HepG2 (cell line): ENCODE measurements around the gene RTP3. TPM values are rescaled to one million over a fixed set of nuclear protein-coding genes. Genes with fewer than 3 reads are reported as not detected.

Experiments used
- ATAC-seq: fragments of 200-7000 bp; cut with Tn5 transposase; 3 replicates; pipeline ENCODE4 v1.9.1; 2020; ENCODE audit warnings: mild to moderate bottlenecking, moderate library complexity
- BruUV-seq: library from RNA; stranded (reverse); fragments of 400-500 nt; replicated peaks from 2 replicates; lab custom pipeline; 2021; lab: Mats Ljungman, UMichigan
- CTCF ChIA-PET: fragments of 300-600 bp; formaldehyde crosslinking; extraction: SDS; loops from one replicate; lab custom pipeline; 2021; ENCODE audit warnings: low total read pairs, inconsistent platforms, low intra/inter-chr PET ratio; lab: Yijun Ruan, JAX
- POLR2A ChIA-PET: fragments of 350-600 bp; sonication (Branson Sonifier 250); formaldehyde crosslinking; loops from one replicate; lab custom pipeline; 2020; ENCODE audit warnings: antibody characterized with exemption, inconsistent platforms; lab: Yijun Ruan, JAX
- DNase-seq: peaks from one replicate; pipeline ENCODE4 v3.0.0-alpha.2; 2015; ENCODE audit warnings: low spot score
- FAIRE-seq: peaks from 3 replicates; lab custom pipeline; 2011; peaks lifted over from hg19 to GRCh38; lab: Jason Lieb, UNC
- H2AFZ ChIP-seq: one replicate; pipeline ENCODE4 v1.6.1; 2011; ENCODE audit warnings: low read length, inconsistent platforms
- H3K27ac ChIP-seq: fragments of 300-600 bp; 3 replicates; pipeline ENCODE4 v1.8.0; 2011; ENCODE audit warnings: mixed run types, mild to moderate bottlenecking, mixed read lengths, low read length, inconsistent platforms; ENCODE audit not compliant: insufficient read depth; ENCODE audit errors: extremely low read length
- H3K27me3 ChIP-seq, 2 experiments: fragments of 200-600 bp in 1 of 2; 2 replicates in 1 of 2; 3 replicates in 1 of 2; pipeline versions ENCODE4 v1.6.0 to v1.8.0; 2011; ENCODE audit warnings: low read length in 2 of 2, mild to moderate bottlenecking in 2 of 2, moderate library complexity in 2 of 2, inconsistent platforms in 1 of 2; ENCODE audit not compliant: insufficient read depth in 2 of 2, control insufficient read depth in 1 of 2
- H3K36me3 ChIP-seq, 2 experiments: fragments of 200-600 bp in 1 of 2; replicated peaks in 1 of 2; 2 replicates in 1 of 2; 3 replicates in 1 of 2; pipeline versions ENCODE4 v1.5.1 to v1.8.0; 2011; ENCODE audit warnings: low read length in 2 of 2, inconsistent platforms in 1 of 2; ENCODE audit not compliant: insufficient read depth in 2 of 2, control insufficient read depth in 1 of 2
- H3K4me1 ChIP-seq: 2 replicates; pipeline ENCODE4 v1.5.1; 2012; ENCODE audit warnings: low read length, inconsistent platforms; ENCODE audit not compliant: insufficient read depth
- H3K4me2 ChIP-seq: 2 replicates; pipeline ENCODE4 v1.6.0; 2011; ENCODE audit warnings: low read depth, low read length, inconsistent platforms
- H3K4me3 ChIP-seq, 3 experiments: fragments of 200-600 bp in 1 of 3; sonication (generic), shearing (Covaris generic) in 1 of 3; replicated peaks in 1 of 3; 2 replicates each; pipeline ENCODE4 v1.5.1; 2011 to 2016; ENCODE audit warnings: low read length in 3 of 3, inconsistent platforms in 2 of 3, low read depth in 2 of 3, mild to moderate bottlenecking in 2 of 3, control low read depth in 1 of 3, mixed read lengths in 1 of 3; ENCODE audit not compliant: insufficient read depth in 1 of 3
- H3K79me2 ChIP-seq: one replicate; pipeline ENCODE4 v1.6.1; 2011; ENCODE audit warnings: low read length, inconsistent platforms; ENCODE audit not compliant: insufficient read depth
- H3K9ac ChIP-seq: 2 replicates; pipeline ENCODE4 v1.6.0; 2011; ENCODE audit warnings: mild to moderate bottlenecking, low read depth, low read length, inconsistent platforms; ENCODE audit not compliant: insufficient read depth
- H3K9me3 ChIP-seq: 2 replicates; pipeline ENCODE4 v1.5.1; 2012; ENCODE audit warnings: mild to moderate bottlenecking, low read length
- H4K20me1 ChIP-seq: 2 replicates; pipeline ENCODE4 v1.6.0; 2011; ENCODE audit warnings: inconsistent platforms, mild to moderate bottlenecking, low read length, moderate library complexity; ENCODE audit not compliant: insufficient read depth
- CEBPZ ChIP-seq: IDR thresholded peaks from 2 replicates; pipeline ENCODE4 v1.6.1; 2012; ENCODE audit warnings: low read length, improper control_type of control experiment
- FOSL2 ChIP-seq: sonication (generic); formaldehyde crosslinking; IDR thresholded peaks from 2 replicates; pipeline ENCODE4 v1.4.0; 2020; ENCODE audit warnings: missing genetic modification reagents
- MTA1 ChIP-seq: sonication (generic); formaldehyde crosslinking; IDR thresholded peaks from 2 replicates; pipeline ENCODE4 v1.4.0; 2020; ENCODE audit warnings: missing genetic modification reagents, mild to moderate bottlenecking, borderline replicate concordance
- NFAT5 ChIP-seq: sonication (generic); formaldehyde crosslinking; IDR thresholded peaks from 2 replicates; pipeline ENCODE4 v1.4.0; 2020; ENCODE audit warnings: missing genetic modification reagents
- SNAPC2 ChIP-seq: sonication (generic); formaldehyde crosslinking; IDR thresholded peaks from 2 replicates; pipeline ENCODE4 v1.8.1; 2022; ENCODE audit warnings: mild to moderate bottlenecking, missing genetic modification reagents
- ZBTB21 ChIP-seq: sonication (generic); formaldehyde crosslinking; IDR thresholded peaks from 2 replicates; pipeline ENCODE4 v1.4.0; 2020; ENCODE audit warnings: missing genetic modification reagents
- ZNF841 ChIP-seq: sonication (generic); formaldehyde crosslinking; IDR thresholded peaks from 2 replicates; pipeline ENCODE4 v1.8.1; 2023; ENCODE audit warnings: missing genetic modification reagents, borderline replicate concordance
- WGBS: methylation state at CpG from one replicate; pipeline ENCODE4 v1.1.6; 2017; ENCODE audit warnings: low lambda C conversion rate; 5-methylcytosine and 5-hydroxymethylcytosine counted together
- in situ Hi-C: cut with HindIII; loops from 2 replicates; pipeline ENCODE4 v1.10.0; 2017; ENCODE audit warnings: low pct_unique_long_range_greater_than_20kb; ENCODE audit not compliant: extremely low pct_ligation_motif_present
- intact Hi-C: fragments of 100-400 bp; cut with micrococcal nuclease; formaldehyde crosslinking; loops from one replicate; pipeline ENCODE4 v1.10.0; 2022; ENCODE audit not compliant: unreplicated experiment
- polyA plus RNA-seq, 8 experiments: library from polyadenylated mRNA; depleted of rRNA in 3 of 8; stranded (reverse) in 7 of 8; unstranded in 1 of 8; fragments of >200 nt; fragmentation: Illumina TruSeq in 4 of 8; extraction: Trizol in 4 of 8; gene quantifications; 2 replicates each; pipeline versions ENCODE4 v1.2.1 to v1.2.3, GENCODE V29; 2011 to 2016; ENCODE audit warnings: low read depth in 4 of 8, missing spikeins in 1 of 8, mixed read lengths in 1 of 8; ENCODE audit not compliant: insufficient read depth in 1 of 8
- total RNA-seq, 5 experiments: library from RNA; depleted of rRNA; stranded (reverse); fragments of >200 nt; fragmentation: Illumina TruSeq; extraction: Trizol; gene quantifications; 2 replicates each; pipeline ENCODE4 v1.2.3, GENCODE V29; 2016; ENCODE audit warnings: low read depth in 1 of 5
- TF ChIP-seq, protein P1 (sequence below): sonication (generic); formaldehyde crosslinking; IDR thresholded peaks from 2 replicates; pipeline ENCODE4 v1.8.1; 2023; ENCODE audit warnings: missing genetic modification reagents, inconsistent platforms, borderline replicate concordance

Gene RTP3
- total and polyA plus RNA-seq, 2 of the 13 experiments (the other 11 are each of a cell fraction or from before 2014, with no cell fraction given), result 0.09 TPM; not detected in 1

GRCh38 chr3:46538803-46539442, 41.1 kb downstream of the RTP3 start:
- in situ Hi-C loops, result no loop called here
- BruUV-seq, result no TSS peak
- Histone ChIP-seq H3K4me2 (no peak overlapping the region), H2AFZ (no peak overlapping the region), H4K20me1 (no peaks in the 10 kb centered on the region), H3K79me2 (no peaks in the 10 kb centered on the region), H3K36me3 (no peaks in the 10 kb centered on the region), H3K27ac (no peak overlapping the region), H3K27me3 (no peaks in the 10 kb centered on the region), H3K9ac (no peak overlapping the region), H3K4me1 (no peaks in the 10 kb centered on the region), H3K4me3 (no peak overlapping the region), H3K9me3 (no peaks in the 10 kb centered on the region)
- intact Hi-C loops, result no loop called here
- ATAC-seq, result no peak
- no peak for FAIRE-seq
- no peak for DNase-seq
- POLR2A ChIA-PET, result no interaction called here
- 71% methylated on average over 14 of the region's 14 CpGs for WGBS
- no peak for TF ChIP-seq ZNF841 (CRISPR knock-in tag)
- TF ChIP-seq, protein P1, sequence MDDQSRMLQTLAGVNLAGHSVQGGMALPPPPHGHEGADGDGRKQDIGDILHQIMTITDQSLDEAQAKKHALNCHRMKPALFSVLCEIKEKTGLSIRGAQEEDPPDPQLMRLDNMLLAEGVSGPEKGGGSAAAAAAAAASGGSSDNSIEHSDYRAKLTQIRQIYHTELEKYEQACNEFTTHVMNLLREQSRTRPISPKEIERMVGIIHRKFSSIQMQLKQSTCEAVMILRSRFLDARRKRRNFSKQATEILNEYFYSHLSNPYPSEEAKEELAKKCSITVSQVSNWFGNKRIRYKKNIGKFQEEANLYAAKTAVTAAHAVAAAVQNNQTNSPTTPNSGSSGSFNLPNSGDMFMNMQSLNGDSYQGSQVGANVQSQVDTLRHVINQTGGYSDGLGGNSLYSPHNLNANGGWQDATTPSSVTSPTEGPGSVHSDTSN (CRISPR knock-in tag), result no peak
- TF ChIP-seq SNAPC2, result no peak
- TF ChIP-seq FOSL2, result no peak
- TF ChIP-seq MTA1 (CRISPR knock-in tag), result no peak
- TF ChIP-seq NFAT5 (CRISPR knock-in tag), result no peak
- TF ChIP-seq CEBPZ, result no peak
- TF ChIP-seq ZBTB21, result no peak
- CTCF ChIA-PET, result no interaction called here
